ENCODE data around the gene GATA5. TPM values are rescaled to one million over a fixed set of nuclear protein-coding genes. Genes with fewer than 3 reads are reported as not detected.

The GATA5 gene
- total RNA-seq, 1 donor from 2014 or later, result not detected

DNA sequence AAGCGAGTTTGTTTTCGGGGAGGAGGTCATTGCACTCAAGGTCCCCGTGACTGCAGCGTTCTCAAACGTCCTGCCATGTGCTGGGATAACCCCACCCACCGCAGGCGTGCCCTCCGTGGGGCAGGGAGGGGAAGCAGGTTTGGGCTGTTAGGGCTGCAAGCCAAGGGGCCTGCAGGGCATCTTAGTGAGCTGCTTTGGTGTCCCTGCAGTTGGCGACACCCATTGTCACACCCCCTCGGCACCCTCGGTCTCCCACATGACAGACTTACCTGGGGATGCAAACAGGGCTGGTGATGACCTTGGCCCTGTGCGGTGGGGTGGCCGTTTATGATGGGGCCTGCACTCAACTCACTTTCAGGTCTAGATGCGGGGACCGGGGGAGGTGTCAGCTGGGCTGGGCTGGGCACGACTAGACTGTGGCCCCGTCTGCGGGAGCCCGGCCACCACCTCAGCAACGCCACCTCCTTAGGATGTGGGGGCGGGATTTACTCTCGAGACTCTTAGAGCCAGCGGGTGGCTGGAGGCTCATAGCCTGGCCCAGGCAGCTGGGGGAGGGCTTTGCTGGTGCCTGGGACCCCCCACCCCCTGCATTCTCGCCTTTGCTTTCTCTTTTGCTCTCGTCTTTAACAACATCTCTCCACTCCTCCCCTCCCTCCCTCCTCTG is 6.5 kb upstream of the GATA5 start:
- intact Hi-C loops (cut with micrococcal nuclease), result no loop called here
- no peak overlapping the region for H3K4me3 Mint-ChIP-seq
- ChIA-PET POLR2A (interaction anchor here (0.6 kb wide), 1 partner anchor 529 kb away, joined by 4 read pairs; no protein-coding TSS in a partner anchor), CTCF (no interaction called here)
- H3K36me3 Mint-ChIP-seq (ENCODE audit: low read depth), result no peaks in the 10 kb centered on the region
- peaks cover 14% of the 10 kb centered on the region for H3K4me1 Mint-ChIP-seq
- H3K27ac Mint-ChIP-seq, result no peak overlapping the region
- DNase-seq, result no peak
- H3K27me3 Mint-ChIP-seq, result peaks cover 68% of the 10 kb centered on the region
- ATAC-seq (ENCODE audit: low read depth), result no peak
- no peaks in the 10 kb centered on the region for H3K9me3 Mint-ChIP-seq
- TF ChIP-seq, protein P1, sequence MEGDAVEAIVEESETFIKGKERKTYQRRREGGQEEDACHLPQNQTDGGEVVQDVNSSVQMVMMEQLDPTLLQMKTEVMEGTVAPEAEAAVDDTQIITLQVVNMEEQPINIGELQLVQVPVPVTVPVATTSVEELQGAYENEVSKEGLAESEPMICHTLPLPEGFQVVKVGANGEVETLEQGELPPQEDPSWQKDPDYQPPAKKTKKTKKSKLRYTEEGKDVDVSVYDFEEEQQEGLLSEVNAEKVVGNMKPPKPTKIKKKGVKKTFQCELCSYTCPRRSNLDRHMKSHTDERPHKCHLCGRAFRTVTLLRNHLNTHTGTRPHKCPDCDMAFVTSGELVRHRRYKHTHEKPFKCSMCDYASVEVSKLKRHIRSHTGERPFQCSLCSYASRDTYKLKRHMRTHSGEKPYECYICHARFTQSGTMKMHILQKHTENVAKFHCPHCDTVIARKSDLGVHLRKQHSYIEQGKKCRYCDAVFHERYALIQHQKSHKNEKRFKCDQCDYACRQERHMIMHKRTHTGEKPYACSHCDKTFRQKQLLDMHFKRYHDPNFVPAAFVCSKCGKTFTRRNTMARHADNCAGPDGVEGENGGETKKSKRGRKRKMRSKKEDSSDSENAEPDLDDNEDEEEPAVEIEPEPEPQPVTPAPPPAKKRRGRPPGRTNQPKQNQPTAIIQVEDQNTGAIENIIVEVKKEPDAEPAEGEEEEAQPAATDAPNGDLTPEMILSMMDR (IDR thresholded peaks at IDR 0.05), result no peak

DNA sequence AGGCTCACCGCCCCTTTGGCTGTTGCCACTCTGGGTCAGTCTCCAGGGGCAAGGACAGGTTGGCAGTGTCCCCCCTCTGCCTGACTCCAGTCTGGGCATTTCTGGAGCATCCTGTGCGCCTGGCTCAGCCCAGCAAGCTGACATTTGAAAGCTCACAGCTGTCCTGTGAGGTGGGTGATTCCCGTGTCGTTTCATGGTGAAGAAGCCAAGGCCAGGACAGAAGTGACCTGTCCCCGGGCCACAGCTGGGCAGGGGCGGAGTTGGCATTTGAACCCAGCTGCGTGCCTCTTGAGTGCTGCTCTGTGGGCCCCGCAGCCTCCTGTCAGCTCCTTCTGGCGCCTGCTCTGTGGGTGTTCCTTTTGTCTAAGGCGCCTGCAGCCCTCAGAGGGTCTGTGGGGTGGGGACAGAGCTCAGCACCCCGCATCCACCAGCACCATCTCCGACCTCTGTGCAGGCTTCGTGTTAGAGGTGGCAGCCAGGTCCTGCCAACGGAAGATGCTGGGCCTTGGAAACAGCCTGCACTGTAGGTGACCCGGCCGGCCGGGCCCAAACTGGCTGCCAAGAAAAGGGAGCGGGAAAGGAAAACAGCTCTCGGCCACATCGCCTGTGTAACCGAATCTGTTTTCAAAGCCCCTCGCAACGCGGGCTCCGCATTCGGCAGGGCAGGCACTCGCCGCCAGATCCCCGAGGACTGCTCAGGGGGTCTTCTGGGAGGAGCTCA is 5.8 kb upstream of the GATA5 start:
- ChIA-PET CTCF (no interaction called here), POLR2A (interaction anchor here (0.6 kb wide), 1 partner anchor 529 kb away, joined by 4 read pairs; no protein-coding TSS in a partner anchor)
- no peaks in the 10 kb centered on the region for H3K36me3 Mint-ChIP-seq (ENCODE audit: low read depth)
- DNase-seq (no peak), ATAC-seq (ENCODE audit: low read depth) (no peak)
- peaks cover 62% of the 10 kb centered on the region for H3K27me3 Mint-ChIP-seq
- intact Hi-C loops (cut with micrococcal nuclease), result no loop called here
- peaks cover 18% of the 10 kb centered on the region for H3K4me1 Mint-ChIP-seq
- TF ChIP-seq, protein P1 (IDR thresholded peaks at IDR 0.05), result no peak
- H3K4me3 Mint-ChIP-seq, result no peak overlapping the region
- H3K9me3 Mint-ChIP-seq, result no peaks in the 10 kb centered on the region
- no peak overlapping the region for H3K27ac Mint-ChIP-seq

DNA sequence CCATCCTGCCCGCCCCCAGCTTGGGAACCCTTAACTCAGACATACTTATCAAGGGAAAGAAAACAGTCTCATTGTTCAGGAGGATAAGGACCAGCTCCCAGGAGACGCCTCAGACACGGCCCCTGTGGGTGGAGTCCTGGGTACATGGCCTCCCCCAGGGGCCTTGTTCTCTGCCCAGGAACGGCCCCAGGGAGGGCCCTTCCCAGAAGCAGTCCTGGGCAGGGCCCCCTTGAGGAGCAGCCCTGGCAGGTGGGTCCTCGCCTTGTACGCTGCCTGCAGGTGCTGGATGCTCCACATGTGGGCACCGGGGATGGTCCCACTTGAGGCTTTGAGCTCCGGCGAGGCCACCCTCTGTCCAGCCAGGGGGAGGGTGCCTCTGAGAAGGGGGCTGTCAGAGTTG is 4.5 kb upstream of the GATA5 start:
- ATAC-seq (ENCODE audit: low read depth), result no peak
- TF ChIP-seq, protein P1 (IDR thresholded peaks at IDR 0.05), result no peak
- no peak overlapping the region for H3K4me3 Mint-ChIP-seq

DNA sequence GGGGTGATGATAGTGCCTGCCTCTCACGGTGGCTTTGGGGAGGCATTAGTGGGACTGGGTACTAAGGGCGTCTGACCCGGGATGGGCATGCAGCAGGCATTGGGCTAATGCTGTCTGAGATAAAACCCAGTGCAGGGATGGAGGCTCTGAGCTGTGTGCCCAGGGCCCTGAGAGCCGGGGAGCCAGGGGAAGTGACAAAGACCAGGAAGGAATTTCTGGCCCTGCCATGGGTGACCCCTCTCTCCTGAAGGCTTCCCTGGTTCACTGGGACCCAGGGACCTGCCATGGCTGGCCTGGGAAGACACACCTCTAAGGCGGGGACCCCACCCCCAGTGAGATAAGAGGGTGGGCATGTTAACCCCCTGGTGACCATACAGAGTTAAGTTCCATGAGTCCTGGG is 3.9 kb upstream of the GATA5 start:
- Mint-ChIP-seq H3K27ac (no peak overlapping the region), H3K36me3 (ENCODE audit: low read depth) (no peaks in the 10 kb centered on the region), H3K4me1 (peaks cover 20% of the 10 kb centered on the region), H3K9me3 (no peaks in the 10 kb centered on the region), H3K4me3 (no peak overlapping the region), H3K27me3 (peaks cover 47% of the 10 kb centered on the region)
- ChIA-PET CTCF (no interaction called here), POLR2A (interaction anchor here (0.9 kb wide), 1 partner anchor 82 kb away, joined by 3 read pairs; no protein-coding TSS in a partner anchor)
- ATAC-seq (ENCODE audit: low read depth) (no peak), DNase-seq (no peak)
- TF ChIP-seq, protein P1 (IDR thresholded peaks at IDR 0.05), result no peak
- intact Hi-C loops (cut with micrococcal nuclease), result no loop called here

More for the DNA sequence above, 4.5 kb upstream of the GATA5 start:
- H3K4me1 Mint-ChIP-seq, result peaks cover 19% of the 10 kb centered on the region
- no peak overlapping the region for H3K27ac Mint-ChIP-seq
- ChIA-PET CTCF (no interaction called here), POLR2A (interaction anchor here (0.9 kb wide), 1 partner anchor 81 kb away, joined by 3 read pairs; no protein-coding TSS in a partner anchor)
- H3K27me3 Mint-ChIP-seq, result peaks cover 49% of the 10 kb centered on the region
- H3K9me3 Mint-ChIP-seq, result no peaks in the 10 kb centered on the region
- H3K36me3 Mint-ChIP-seq (ENCODE audit: low read depth), result no peaks in the 10 kb centered on the region
- intact Hi-C loops (cut with micrococcal nuclease), result no loop called here
- DNase-seq, result no peak

DNA sequence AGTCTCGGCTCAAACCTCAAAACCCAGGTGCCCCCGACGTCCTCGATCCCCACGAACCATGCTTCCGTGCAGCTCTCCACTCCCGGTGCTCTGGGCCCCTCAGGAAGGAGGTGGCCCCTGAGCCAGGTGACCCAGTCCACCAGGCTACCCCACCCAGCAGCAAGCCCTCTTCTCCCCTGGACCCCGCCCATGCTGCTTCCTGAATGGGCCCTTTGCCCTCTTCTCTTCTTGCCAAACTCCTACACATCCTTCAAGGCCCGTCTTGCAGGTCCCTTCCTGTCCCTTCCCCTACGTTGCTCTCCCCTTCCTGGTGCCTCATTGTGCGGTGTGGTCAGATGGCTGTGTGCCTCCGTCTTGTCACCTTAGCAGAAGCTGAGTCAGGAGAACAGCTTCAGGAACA is 3.4 kb upstream of the GATA5 start:
- TF ChIP-seq, protein P1 (IDR thresholded peaks at IDR 0.05), result no peak
- H3K36me3 Mint-ChIP-seq (ENCODE audit: low read depth), result no peaks in the 10 kb centered on the region
- DNase-seq (no peak), ATAC-seq (ENCODE audit: low read depth) (no peak)
- H3K4me1 Mint-ChIP-seq, result peaks cover 21% of the 10 kb centered on the region
- no peak overlapping the region for H3K27ac Mint-ChIP-seq
- ChIA-PET CTCF (no interaction called here), POLR2A (no interaction called here)
- peaks cover 47% of the 10 kb centered on the region for H3K27me3 Mint-ChIP-seq
- intact Hi-C loops (cut with micrococcal nuclease), result no loop called here
- no peaks in the 10 kb centered on the region for H3K9me3 Mint-ChIP-seq
- no peak overlapping the region for H3K4me3 Mint-ChIP-seq
